GM12874 (cell line): ENCODE results near the gene ELL.

Source experiments
- CTCF ChIP-seq: IDR thresholded peaks from 2 replicates; pipeline ENCODE4 v1.5.1; 2011; ENCODE audit warnings: low read depth, mild to moderate bottlenecking, control low read depth, low read length, moderate library complexity; ENCODE audit not compliant: insufficient read depth

Gene ELL

GRCh38 chr19:18444513-18444912 lies 77.4 kb downstream of the ELL start:
- TF ChIP-seq CTCF: no peak

DNA sequence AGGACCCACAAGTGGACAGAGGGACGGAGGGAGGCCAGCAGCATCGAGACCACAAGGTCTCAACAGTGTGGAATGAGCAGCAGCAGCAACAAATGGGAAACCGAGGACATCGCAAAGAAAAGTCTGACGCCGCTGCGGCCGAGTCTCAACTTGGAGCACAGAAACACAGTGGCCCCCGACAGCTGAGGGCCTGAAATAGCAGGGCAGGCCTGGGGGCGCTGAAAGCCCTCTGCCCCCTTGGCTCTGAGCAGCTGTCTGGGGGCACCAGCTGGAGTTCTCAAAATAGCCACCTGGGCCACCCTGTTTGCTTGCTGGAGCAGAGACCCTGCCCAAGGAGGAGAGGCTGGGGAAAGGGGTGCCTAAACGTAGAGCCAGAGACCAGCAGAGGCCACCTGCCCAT lies 78.0 kb downstream of the ELL start:
- no peak for TF ChIP-seq CTCF

DNA sequence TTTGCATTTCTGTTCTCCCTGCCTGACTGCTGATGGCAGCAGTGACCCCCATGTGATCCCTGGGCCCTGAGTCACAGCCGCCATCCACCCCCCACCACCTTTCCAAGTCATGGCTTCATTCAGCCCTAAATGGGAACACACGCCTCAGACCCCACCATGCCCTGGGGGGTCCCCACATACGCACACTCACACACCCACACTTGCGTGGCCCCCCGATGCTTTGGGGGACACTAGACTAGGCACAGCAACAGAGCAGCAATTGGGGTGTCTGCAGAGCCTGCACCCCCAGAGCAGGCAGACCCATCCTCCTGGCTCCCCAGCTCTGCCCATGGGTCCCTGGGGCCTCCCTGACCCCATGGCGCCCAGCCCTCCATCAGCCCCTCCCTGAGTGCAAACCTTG lies 78.5 kb downstream of the ELL start:
- TF ChIP-seq CTCF: no peak

DNA sequence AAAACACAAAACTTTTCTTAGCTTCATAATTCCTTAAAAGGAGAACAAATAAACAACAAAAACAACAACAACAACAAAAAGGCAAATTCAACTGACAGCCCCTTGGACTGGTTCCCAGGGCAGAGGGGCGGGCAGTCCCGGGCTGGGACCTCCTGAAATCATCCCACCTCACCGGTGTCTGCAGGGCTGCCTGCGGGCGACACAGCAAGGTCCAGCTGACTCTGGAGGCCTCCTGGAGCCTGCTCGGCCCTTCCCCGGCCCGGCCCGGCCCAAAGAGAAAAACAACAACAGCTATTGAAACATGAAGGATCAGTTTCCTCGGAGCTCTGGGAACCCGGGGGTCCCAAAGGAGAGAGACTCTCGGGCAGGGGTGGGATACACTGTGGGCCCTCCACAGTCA lies 78.9 kb downstream of the ELL start:
- no peak for TF ChIP-seq CTCF

DNA sequence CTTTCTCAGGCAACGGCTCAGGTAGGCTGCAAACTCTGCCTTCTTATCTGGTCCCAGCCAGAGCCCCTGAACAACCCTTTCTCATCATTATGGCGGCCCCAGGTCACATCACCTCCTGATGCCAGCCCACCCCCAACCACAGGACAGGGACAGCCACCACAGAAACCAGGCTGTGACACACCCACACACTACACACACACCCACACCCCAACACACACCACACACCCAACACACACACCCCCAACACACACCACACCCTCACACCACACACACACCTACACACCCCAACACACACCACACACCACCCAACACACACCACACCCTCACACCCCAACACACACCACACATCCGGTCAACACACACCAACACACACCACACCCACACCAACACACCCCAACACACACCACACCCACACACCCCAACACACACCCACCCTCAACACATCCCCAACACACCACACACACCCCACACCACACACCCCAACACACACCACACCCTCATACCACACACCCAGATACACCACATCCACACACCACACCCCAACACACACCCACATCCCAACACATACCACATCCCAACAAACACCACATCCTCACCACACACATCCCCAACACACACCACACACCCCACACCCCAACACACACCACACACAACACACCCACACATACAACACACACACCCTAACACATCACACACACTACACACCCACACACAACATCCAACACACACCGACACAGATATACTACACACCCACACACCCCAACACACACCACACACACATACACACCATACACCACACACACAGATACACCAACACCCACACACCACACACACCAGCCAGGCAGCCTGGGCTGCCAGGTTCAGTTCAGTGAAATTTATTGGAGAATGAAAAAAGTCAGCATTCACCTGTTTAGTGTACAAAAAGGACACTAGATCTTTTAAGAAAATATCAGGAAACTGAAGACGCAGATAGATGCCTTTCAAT lies 79.8 kb downstream of the ELL start:
- no peak for TF ChIP-seq CTCF

GRCh38 chr19:18440936-18441803 lies 80.7 kb downstream of the ELL start:
- TF ChIP-seq CTCF: no peak

DNA sequence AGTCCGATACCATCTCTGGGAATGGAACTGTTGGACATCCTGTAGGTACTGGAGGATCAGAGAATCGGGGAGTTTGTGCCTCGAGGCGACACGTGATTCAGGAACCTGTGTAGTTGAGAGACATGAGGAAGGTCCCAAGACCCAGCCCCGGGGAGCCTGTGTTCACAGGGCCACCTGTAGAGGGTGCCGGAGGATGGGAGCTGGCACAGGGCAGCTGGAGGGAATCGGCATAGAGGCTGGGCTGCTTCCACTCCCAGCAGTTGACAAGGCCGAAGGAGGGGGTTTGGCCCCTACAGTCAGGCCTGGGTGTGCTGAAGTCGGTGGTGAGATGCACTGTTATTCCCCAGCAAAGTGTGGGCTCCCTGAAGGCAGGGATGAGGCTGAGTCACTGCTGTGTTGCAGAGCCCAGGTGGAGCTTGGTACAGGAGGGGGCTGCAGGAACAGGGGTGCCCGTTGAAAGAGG lies 81.4 kb downstream of the ELL start:
- TF ChIP-seq CTCF: peak; percentile 58
